ENCODE data around the gene STOML2.

STOML2 gene

DNA sequence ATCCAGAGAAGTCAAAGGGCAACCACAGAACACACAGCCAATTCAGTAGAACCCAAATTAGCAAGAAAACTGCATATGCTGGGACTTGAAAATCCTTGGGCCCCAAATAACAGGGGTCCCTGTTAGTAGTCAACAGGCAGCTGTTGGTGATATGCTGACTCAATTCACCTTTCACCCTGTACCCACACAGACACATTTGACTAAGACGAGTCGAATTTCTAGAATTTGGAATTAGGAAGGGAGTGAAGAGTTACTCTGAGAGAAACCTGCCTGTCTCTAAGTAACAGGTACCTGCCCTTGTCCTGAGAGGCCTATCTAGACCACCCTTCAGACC, 29.7 kb downstream of the STOML2 start:
- in situ Hi-C loops (cut with HindIII; ENCODE audit: low sequenced_read_pairs): no loop called here

DNA sequence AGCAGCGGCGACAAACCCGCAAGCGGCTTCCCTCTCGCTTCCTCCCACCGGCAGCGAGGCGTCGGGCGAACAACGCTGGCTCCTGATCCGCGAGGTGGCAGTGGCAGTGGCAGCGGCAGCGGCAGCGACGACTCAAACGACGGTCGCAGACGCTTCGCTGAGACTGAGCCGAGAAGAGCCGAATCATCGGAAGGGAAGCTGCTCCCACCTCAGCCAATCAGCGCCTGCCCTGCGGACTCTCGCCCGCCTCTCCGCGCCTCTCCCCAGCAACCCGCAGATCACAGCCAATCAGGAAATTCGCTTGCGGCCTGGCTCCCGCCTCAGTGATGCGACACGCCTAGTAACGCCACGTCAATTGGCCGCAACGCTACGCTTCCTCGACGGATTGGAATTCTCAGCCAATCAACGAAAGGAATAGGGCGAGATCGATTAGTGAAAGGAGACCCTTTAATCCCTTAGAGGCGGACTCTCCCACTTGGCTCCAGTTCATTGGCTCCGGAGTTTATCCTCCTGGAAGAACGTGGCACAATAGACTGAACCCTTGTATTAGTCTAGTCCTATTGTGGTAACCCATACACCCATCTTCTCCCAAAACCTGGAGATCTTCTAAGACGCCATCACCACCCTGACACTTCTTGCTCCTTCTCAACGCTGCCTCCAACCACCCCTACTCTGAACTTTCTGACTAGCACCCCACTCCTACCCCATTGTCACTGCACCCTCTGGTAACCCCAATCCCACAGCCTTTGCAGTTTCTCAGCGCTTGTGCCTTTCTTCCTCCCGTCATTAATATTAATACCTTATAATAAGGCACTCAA, 30.3 kb downstream of the STOML2 start, which contains the start of gene VCP:
VCP (minus strand) TSS at position 165 of the 818 bp plus-strand sequence. CDS start 272 bp downstream, outside the sequence.
- in situ Hi-C loops (cut with HindIII; ENCODE audit: low sequenced_read_pairs): no loop called here

- in situ Hi-C loops (cut with HindIII; ENCODE audit: low sequenced_read_pairs): no loop called here
Observed at GRCh38 chr9:35071814-35072460, 31.0 kb downstream of the STOML2 start.

- in situ Hi-C loops (cut with HindIII; ENCODE audit: low sequenced_read_pairs): no loop called here
Observed at GRCh38 chr9:35070823-35071813, 31.8 kb downstream of the STOML2 start.

DNA sequence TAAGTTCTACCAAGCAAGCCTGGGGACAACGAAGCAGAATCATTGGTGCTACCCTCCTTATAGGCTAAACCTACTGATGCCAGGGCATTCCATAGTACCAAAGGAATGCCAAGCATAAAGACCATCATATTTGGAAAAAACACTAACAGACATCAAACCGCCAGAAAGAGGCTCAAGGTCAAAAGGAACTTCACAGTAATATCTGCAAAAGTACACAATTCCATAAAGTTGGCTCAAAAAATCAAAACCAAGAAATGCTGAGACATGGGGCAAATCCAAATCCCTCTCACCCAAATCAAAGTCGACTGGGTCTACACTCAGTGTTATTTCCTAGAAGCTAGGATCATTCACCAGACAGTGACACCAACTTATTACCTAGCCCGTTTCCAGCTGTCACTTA, 33.9 kb downstream of the STOML2 start:
- in situ Hi-C loops (cut with HindIII; ENCODE audit: low sequenced_read_pairs): no loop called here

- in situ Hi-C loops (cut with HindIII; ENCODE audit: low sequenced_read_pairs): no loop called here
Observed at GRCh38 chr9:35067056-35067455, 35.9 kb downstream of the STOML2 start.

- in situ Hi-C loops (cut with HindIII; ENCODE audit: low sequenced_read_pairs): no loop called here
Observed at GRCh38 chr9:35060548-35061207, 42.3 kb downstream of the STOML2 start.

DNA sequence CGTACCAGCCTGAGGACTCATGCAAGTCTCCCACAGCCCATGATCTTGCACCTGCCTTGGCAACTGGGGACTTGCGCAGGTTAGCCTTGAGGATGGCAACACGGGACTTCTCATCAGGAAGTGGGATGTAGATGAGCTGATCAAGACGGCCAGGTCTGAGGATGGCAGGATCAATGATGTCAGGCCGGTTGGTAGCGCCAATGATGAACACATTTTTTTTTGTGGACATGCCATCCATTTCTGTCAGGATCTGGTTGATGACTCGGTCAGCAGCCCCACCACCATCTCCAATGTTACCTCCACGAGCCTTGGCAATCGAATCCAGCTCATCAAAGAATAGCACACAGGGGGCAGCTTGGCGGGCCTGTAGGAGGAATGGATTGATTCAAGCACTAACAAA, 43.5 kb downstream of the STOML2 start:
- in situ Hi-C loops (cut with HindIII; ENCODE audit: low sequenced_read_pairs): no loop called here

DNA sequence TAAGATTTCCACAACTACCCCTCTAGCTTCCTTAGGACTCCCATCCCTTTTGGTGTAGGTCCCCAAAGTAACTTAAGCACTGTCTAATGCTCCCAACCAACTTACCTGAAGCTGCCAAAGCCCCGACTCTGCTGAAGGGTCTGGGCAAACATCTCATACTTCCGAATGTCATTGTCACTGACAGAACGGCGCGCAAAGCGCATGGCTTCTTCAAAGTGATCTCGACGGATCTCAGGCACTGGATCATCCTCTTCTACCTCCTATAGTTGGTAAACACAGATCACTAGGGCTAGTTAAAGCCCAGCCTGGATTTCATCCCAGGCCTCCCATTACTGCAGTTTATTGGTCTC, 45.7 kb downstream of the STOML2 start:
- in situ Hi-C loops (cut with HindIII; ENCODE audit: low sequenced_read_pairs): no loop called here

- in situ Hi-C loops (cut with HindIII; ENCODE audit: low sequenced_read_pairs): no loop called here
Observed at GRCh38 chr9:35056571-35057270, 46.2 kb downstream of the STOML2 start.

GRCh38 chr9:35054871-35055644, 47.9 kb downstream of the STOML2 start:
- in situ Hi-C loops (cut with HindIII; ENCODE audit: low sequenced_read_pairs): no loop called here

GRCh38 chr9:35054185-35054835, 48.6 kb downstream of the STOML2 start:
- in situ Hi-C loops (cut with HindIII; ENCODE audit: low sequenced_read_pairs): no loop called here

DNA sequence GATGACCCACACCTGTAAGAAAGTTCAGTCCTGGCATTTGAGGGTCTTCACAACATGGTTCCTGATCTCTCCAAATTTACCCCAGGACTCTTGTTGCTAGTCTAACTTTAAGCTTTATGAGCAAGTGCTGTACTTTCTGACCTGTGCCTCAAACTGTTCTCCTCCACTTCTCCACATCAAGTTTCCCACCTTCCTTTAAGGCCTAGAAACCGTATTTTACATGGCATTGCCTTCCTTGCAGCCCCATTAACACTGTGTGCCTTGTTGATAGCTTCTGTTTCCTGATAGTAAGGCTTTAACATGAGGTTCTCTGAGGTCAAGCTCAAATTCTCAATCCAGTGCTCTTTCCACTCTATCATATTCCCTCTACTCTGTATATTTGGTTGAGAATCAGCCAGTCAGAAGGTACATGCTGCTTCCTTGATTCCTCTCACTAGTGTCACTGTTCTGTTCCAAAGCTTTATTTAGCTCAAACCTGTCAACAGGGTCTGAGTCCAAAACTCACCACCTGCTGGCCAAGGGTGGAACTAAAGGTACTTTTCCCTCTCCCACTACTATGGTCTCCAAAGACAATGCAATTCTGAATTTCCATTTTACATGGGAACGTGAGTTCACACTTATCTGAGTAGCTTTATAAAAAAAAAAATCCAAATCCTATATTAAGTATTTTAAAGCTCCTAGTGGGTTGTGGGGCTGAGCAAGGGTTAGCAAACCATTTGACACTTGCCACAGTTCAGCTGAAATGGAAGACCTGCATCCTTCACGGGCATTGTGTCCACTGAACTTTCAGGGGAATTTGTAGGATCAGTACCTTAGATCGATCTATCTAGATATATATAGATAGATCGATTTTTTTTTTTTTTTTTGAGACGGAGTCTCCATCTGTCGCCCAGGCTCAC, 51.6 kb downstream of the STOML2 start:
- in situ Hi-C loops (cut with HindIII; ENCODE audit: low sequenced_read_pairs): no loop called here
